ENCODE results near the gene TTLL6.

The TTLL6 gene

GRCh38 chr17:48759288-48759687 is 57.7 kb downstream of the TTLL6 start:
- no peaks in the 10 kb centered on the region for H3K9me2 ChIP-seq (replicated peaks; ENCODE audit: low read depth, low read length)
- no peak overlapping the region for H3K4me2 ChIP-seq (ENCODE audit: low read depth, low read length, poor library complexity, severe bottlenecking)
- no peaks in the 10 kb centered on the region for H3K27me3 ChIP-seq (ENCODE audit: insufficient read depth, low read length, poor library complexity, severe bottlenecking)

DNA sequence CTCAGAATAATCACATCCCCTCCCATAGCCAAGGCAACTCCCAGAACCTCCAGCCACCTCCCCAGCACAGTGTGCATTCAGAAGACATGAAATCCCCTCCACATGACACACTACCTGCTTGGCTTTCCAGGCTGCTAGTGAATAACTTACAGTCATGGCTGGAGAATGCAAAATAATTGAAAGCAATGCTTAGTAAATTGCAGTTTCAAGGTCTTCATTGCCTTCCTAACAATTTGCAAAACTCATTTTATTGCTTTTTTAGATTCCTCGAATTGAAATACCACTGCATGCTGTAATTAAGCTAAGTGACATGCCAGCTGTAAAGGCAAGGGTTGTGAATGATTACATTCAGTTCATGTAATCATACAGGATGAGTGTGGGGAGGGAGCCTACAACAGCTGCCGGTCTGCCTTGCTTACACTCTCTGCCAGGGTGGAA is 59.5 kb downstream of the TTLL6 start:
- Histone ChIP-seq H3K27me3 (ENCODE audit: insufficient read depth, low read length, poor library complexity, severe bottlenecking) (peaks cover 5% of the 10 kb centered on the region), H3F3A (ENCODE audit: low read depth) (no peaks in the 10 kb centered on the region), H3K9me3 (ENCODE audit: insufficient read depth, low read depth, low read length) (no peaks in the 10 kb centered on the region), H3K9me2 (replicated peaks; ENCODE audit: low read depth, low read length) (no peaks in the 10 kb centered on the region), H3K36me3 (ENCODE audit: insufficient read depth, low read length) (no peaks in the 10 kb centered on the region), H3K4me1 (ENCODE audit: insufficient read depth, low read length, poor library complexity, severe bottlenecking) (no peaks in the 10 kb centered on the region), H2AFZ (ENCODE audit: low read length) (peak overlapping the region; percentile 51; the same call in 1 of the 2 replicates), H3K79me2 (ENCODE audit: insufficient read depth, low read length) (no peaks in the 10 kb centered on the region), H3K4me2 (ENCODE audit: low read depth, low read length, poor library complexity, severe bottlenecking) (no peak overlapping the region), H3K9ac (ENCODE audit: low read depth, low read length, poor library complexity, severe bottlenecking) (no peak overlapping the region), H3K4me3 (ENCODE audit: low read length, poor library complexity, severe bottlenecking) (no peak overlapping the region), H4K20me1 (ENCODE audit: insufficient read depth, low read length, poor library complexity, severe bottlenecking) (no peaks in the 10 kb centered on the region)
- TF ChIP-seq, protein P1, sequence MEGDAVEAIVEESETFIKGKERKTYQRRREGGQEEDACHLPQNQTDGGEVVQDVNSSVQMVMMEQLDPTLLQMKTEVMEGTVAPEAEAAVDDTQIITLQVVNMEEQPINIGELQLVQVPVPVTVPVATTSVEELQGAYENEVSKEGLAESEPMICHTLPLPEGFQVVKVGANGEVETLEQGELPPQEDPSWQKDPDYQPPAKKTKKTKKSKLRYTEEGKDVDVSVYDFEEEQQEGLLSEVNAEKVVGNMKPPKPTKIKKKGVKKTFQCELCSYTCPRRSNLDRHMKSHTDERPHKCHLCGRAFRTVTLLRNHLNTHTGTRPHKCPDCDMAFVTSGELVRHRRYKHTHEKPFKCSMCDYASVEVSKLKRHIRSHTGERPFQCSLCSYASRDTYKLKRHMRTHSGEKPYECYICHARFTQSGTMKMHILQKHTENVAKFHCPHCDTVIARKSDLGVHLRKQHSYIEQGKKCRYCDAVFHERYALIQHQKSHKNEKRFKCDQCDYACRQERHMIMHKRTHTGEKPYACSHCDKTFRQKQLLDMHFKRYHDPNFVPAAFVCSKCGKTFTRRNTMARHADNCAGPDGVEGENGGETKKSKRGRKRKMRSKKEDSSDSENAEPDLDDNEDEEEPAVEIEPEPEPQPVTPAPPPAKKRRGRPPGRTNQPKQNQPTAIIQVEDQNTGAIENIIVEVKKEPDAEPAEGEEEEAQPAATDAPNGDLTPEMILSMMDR (conservative IDR thresholded peaks at IDR 0.05; ENCODE audit: low read length), result no peak
- TF ChIP-seq EZH2phosphoT487 (IDR thresholded peaks at IDR 0.05; ENCODE audit: borderline replicate concordance), result no peak

More at GRCh38 chr17:48759288-48759687, 57.7 kb downstream of the TTLL6 start:
- Histone ChIP-seq H3K9ac (ENCODE audit: low read depth, low read length, poor library complexity, severe bottlenecking) (no peak overlapping the region), H3K36me3 (ENCODE audit: insufficient read depth, low read length) (no peaks in the 10 kb centered on the region), H3F3A (ENCODE audit: low read depth) (no peaks in the 10 kb centered on the region), H4K20me1 (ENCODE audit: insufficient read depth, low read length, poor library complexity, severe bottlenecking) (no peaks in the 10 kb centered on the region), H3K4me3 (ENCODE audit: low read length, poor library complexity, severe bottlenecking) (no peak overlapping the region), H2AFZ (ENCODE audit: low read length) (no peak overlapping the region), H3K9me3 (ENCODE audit: insufficient read depth, low read depth, low read length) (no peaks in the 10 kb centered on the region), H3K79me2 (ENCODE audit: insufficient read depth, low read length) (no peaks in the 10 kb centered on the region), H3K4me1 (ENCODE audit: insufficient read depth, low read length, poor library complexity, severe bottlenecking) (no peaks in the 10 kb centered on the region)
- TF ChIP-seq, protein P1 (conservative IDR thresholded peaks at IDR 0.05; ENCODE audit: low read length), result no peak
- no peak for TF ChIP-seq EZH2phosphoT487 (IDR thresholded peaks at IDR 0.05; ENCODE audit: borderline replicate concordance)

DNA sequence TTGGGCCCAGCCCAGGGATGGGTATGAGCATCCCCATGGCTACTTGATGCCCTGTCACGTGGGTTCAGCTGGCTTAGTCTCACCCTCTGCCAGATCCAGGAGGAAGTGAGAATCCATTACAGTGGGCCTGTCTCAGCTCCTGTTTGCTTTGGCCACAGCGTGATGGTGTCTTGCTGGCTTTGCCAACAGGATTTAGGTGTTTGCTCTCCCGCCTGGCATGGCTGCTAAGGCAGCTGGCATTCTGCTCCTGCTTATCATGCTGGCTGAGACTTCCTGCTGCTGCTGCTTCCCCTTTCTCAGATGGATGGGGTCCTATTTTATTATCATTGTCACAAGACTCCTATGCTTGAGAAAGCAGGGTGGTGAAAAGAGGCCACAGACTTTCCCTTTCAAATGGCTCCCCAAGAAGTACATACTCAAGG is 60.2 kb downstream of the TTLL6 start:
- Histone ChIP-seq H2AFZ (ENCODE audit: low read length) (peak overlapping the region; percentile 51), H3K27me3 (ENCODE audit: insufficient read depth, low read length, poor library complexity, severe bottlenecking) (peaks cover 5% of the 10 kb centered on the region)

More for the DNA sequence above, 60.2 kb downstream of the TTLL6 start:
- H3K9me3 ChIP-seq (ENCODE audit: insufficient read depth, low read depth, low read length), result no peaks in the 10 kb centered on the region
- H3F3A ChIP-seq (ENCODE audit: low read depth), result no peaks in the 10 kb centered on the region
- TF ChIP-seq, protein P1 (conservative IDR thresholded peaks at IDR 0.05; ENCODE audit: low read length), result no peak
- no peak for TF ChIP-seq EZH2phosphoT487 (IDR thresholded peaks at IDR 0.05; ENCODE audit: borderline replicate concordance)
- no peaks in the 10 kb centered on the region for H3K79me2 ChIP-seq (ENCODE audit: insufficient read depth, low read length)
- no peaks in the 10 kb centered on the region for H3K4me1 ChIP-seq (ENCODE audit: insufficient read depth, low read length, poor library complexity, severe bottlenecking)
- no peaks in the 10 kb centered on the region for H4K20me1 ChIP-seq (ENCODE audit: insufficient read depth, low read length, poor library complexity, severe bottlenecking)
- H3K9me2 ChIP-seq (replicated peaks; ENCODE audit: low read depth, low read length), result no peaks in the 10 kb centered on the region
- no peak overlapping the region for H3K9ac ChIP-seq (ENCODE audit: low read depth, low read length, poor library complexity, severe bottlenecking)
- no peaks in the 10 kb centered on the region for H3K36me3 ChIP-seq (ENCODE audit: insufficient read depth, low read length)
- no peak overlapping the region for H3K4me2 ChIP-seq (ENCODE audit: low read depth, low read length, poor library complexity, severe bottlenecking)
- no peak overlapping the region for H3K4me3 ChIP-seq (ENCODE audit: low read length, poor library complexity, severe bottlenecking)

Measured in Loucy (cell line).